Erythroblast (primary cell): ENCODE results near the gene TBX18.

Experiments used
- GATA1 ChIP-seq: IDR thresholded peaks from 2 replicates; pipeline ENCODE4 v1.6.1; 2011; ENCODE audit warnings: low read depth, mild to moderate bottlenecking, control low read depth, low read length, moderate library complexity
- POLR2A ChIP-seq: IDR thresholded peaks from 2 replicates; pipeline ENCODE4 v1.6.1; 2011; ENCODE audit warnings: mild to moderate bottlenecking, low read length

GRCh38 chr6:84651583-84651982 lies 112.8 kb downstream of the TBX18 start:
- TF ChIP-seq POLR2A (no peak), GATA1 (no peak)
